LNCAP (cell line): ENCODE data around the gene USP7.

ENCODE experiments used
- CTCF ChIP-seq: fragments of 450-650 bp; IDR thresholded peaks from 2 replicates; pipeline ENCODE4 v1.5.1; 2017; ENCODE audit warnings: mild to moderate bottlenecking

The USP7 gene

GRCh38 chr16:8848939-8849391, 114.7 kb downstream of the USP7 start:
- TF ChIP-seq CTCF = no peak

- no peak for TF ChIP-seq CTCF
These were observed 115.3 kb downstream of the USP7 start for GRCh38 chr16:8848231-8848938.

- TF ChIP-seq CTCF = no peak
These were observed 116.1 kb downstream of the USP7 start for GRCh38 chr16:8847623-8848022.

- no peak for TF ChIP-seq CTCF
These were observed 116.6 kb downstream of the USP7 start for GRCh38 chr16:8847145-8847544.

GRCh38 chr16:8846401-8846932, 117.2 kb downstream of the USP7 start:
- no peak for TF ChIP-seq CTCF

- no peak for TF ChIP-seq CTCF
These were observed 117.9 kb downstream of the USP7 start for GRCh38 chr16:8845699-8846298.
